Thymus (tissue), 11 donors: ENCODE measurements around the gene RNF166. TPM values are rescaled to one million over a fixed set of nuclear protein-coding genes. Genes with fewer than 3 reads are reported as not detected.

Experiments used
- DNase-seq, 9 donors: peaks; one replicate each; pipeline ENCODE4 v3.0.0-alpha.2; 2013; ENCODE audit warnings: low spot score in 9 of 9, low read depth in 6 of 9, missing footprints in 1 of 9
- H3K27ac ChIP-seq, 2 donors: one replicate each; pipeline ENCODE4 v1.5.1; 2013; ENCODE audit warnings: control low read depth in 1 of 2, low read depth in 1 of 2, low read length in 1 of 2, mild to moderate bottlenecking in 1 of 2, moderate library complexity in 1 of 2
- H3K27me3 ChIP-seq, 2 donors: one replicate each; pipeline ENCODE4 v1.5.1; 2013; ENCODE audit warnings: low read length in 1 of 2; ENCODE audit not compliant: control insufficient read depth in 2 of 2, insufficient read depth in 1 of 2
- H3K36me3 ChIP-seq, 2 donors: one replicate each; pipeline ENCODE4 v1.5.1; 2013; ENCODE audit warnings: low read length in 1 of 2, mild to moderate bottlenecking in 1 of 2, moderate library complexity in 1 of 2; ENCODE audit not compliant: control insufficient read depth in 2 of 2, insufficient read depth in 2 of 2
- H3K4me1 ChIP-seq, 2 donors: one replicate each; pipeline ENCODE4 v1.5.1; 2013; ENCODE audit warnings: low read length in 2 of 2; ENCODE audit not compliant: control insufficient read depth in 2 of 2, insufficient read depth in 2 of 2
- H3K4me3 ChIP-seq, 2 donors: one replicate each; pipeline ENCODE4 v1.5.1; 2013; ENCODE audit warnings: low read length in 2 of 2, control low read depth in 1 of 2, mild to moderate bottlenecking in 1 of 2
- H3K9me3 ChIP-seq, 2 donors: one replicate each; pipeline ENCODE4 v1.5.1; 2013; ENCODE audit warnings: low read length in 1 of 2, mild to moderate bottlenecking in 1 of 2; ENCODE audit not compliant: control insufficient read depth in 2 of 2, insufficient read depth in 1 of 2
- whole genome bisulfite sequencing: extraction: QIAGEN DNeasy Blood & Tissue Kit; methylation state at CpG from one replicate; pipeline ENCODE4 v1.1.7; 2013; 5-methylcytosine and 5-hydroxymethylcytosine counted together
- polyA plus RNA-seq: library from polyadenylated mRNA; stranded (reverse); fragments of 200-250 nt; gene quantifications from one replicate; pipeline ENCODE4 v1.2.3, GENCODE V29; 2013
- total RNA-seq: library from RNA; stranded (reverse); fragments of 120-200 nt; gene quantifications from one replicate; pipeline ENCODE4 v1.2.4, GENCODE V29; 2013
- donor health status: healthy.

RNF166 gene
- total and polyA plus RNA-seq, 2 donors = 32.6 to 144 TPM

- no peak overlapping the region for H3K27ac ChIP-seq
- H3K4me3 ChIP-seq = no peak overlapping the region
- 96% methylated on average over 42 of the region's 42 CpGs for WGBS
- peaks cover 52 to 72% of the 10 kb centered on the region in 2 donors for H3K36me3 ChIP-seq
- H3K27me3 ChIP-seq = no peaks in the 10 kb centered on the region
- H3K9me3 ChIP-seq = no peaks in the 10 kb centered on the region
- no peaks in the 10 kb centered on the region for H3K4me1 ChIP-seq
- no peak for DNase-seq
These were observed 8.5 kb upstream of the RNF166 start for GRCh38 chr16:88714420-88715302.

- Histone ChIP-seq H3K9me3 (no peaks in the 10 kb centered on the region), H3K4me1 (no peaks in the 10 kb centered on the region), H3K27ac (no peak overlapping the region), H3K27me3 (no peaks in the 10 kb centered on the region), H3K36me3 (peaks cover 46 to 65% of the 10 kb centered on the region in 2 donors), H3K4me3 (no peak overlapping the region)
- 96% methylated on average over 30 of the region's 30 CpGs for WGBS
- DNase-seq = no peak
These were observed 7.6 kb upstream of the RNF166 start for GRCh38 chr16:88713568-88714419.

GRCh38 chr16:88713054-88713453 lies 6.8 kb upstream of the RNF166 start:
- H3K4me1 ChIP-seq = no peaks in the 10 kb centered on the region
- no peaks in the 10 kb centered on the region for H3K9me3 ChIP-seq
- H3K27me3 ChIP-seq = no peaks in the 10 kb centered on the region
- H3K36me3 ChIP-seq = peaks cover 43 to 64% of the 10 kb centered on the region in 2 donors
- H3K4me3 ChIP-seq = no peak overlapping the region
- H3K27ac ChIP-seq = no peak overlapping the region
- no peak for DNase-seq
- WGBS = 90% methylated on average over 15 of the region's 15 CpGs

GRCh38 chr16:88712362-88712979 lies 6.3 kb upstream of the RNF166 start:
- Histone ChIP-seq H3K36me3 (peaks cover 42 to 60% of the 10 kb centered on the region in 2 donors), H3K4me1 (peaks cover 0 to 3% of the 10 kb centered on the region in 2 donors), H3K27ac (no peak overlapping the region), H3K27me3 (no peaks in the 10 kb centered on the region), H3K9me3 (no peaks in the 10 kb centered on the region), H3K4me3 (no peak overlapping the region)
- no peak for DNase-seq
- WGBS = 91% methylated on average over 25 of the region's 25 CpGs

GRCh38 chr16:88711750-88712340 lies 5.6 kb upstream of the RNF166 start:
- 92% methylated on average over 18 of the region's 18 CpGs for WGBS
- no peak overlapping the region for H3K27ac ChIP-seq
- peaks cover 36 to 54% of the 10 kb centered on the region in 2 donors for H3K36me3 ChIP-seq
- H3K27me3 ChIP-seq = no peaks in the 10 kb centered on the region
- no peaks in the 10 kb centered on the region for H3K9me3 ChIP-seq
- H3K4me3 ChIP-seq = no peak overlapping the region
- no peak for DNase-seq
- H3K4me1 ChIP-seq = peaks cover 6 to 9% of the 10 kb centered on the region in 2 donors

GRCh38 chr16:88710556-88710955 lies 4.3 kb upstream of the RNF166 start:
- H3K36me3 ChIP-seq = peaks cover 23 to 41% of the 10 kb centered on the region in 2 donors
- no peak for DNase-seq
- no peak overlapping the region for H3K27ac ChIP-seq
- no peaks in the 10 kb centered on the region for H3K9me3 ChIP-seq
- no peak overlapping the region for H3K4me3 ChIP-seq
- WGBS = 92% methylated on average over 16 of the region's 16 CpGs
- peaks cover 6 to 14% of the 10 kb centered on the region in 2 donors for H3K4me1 ChIP-seq
- no peaks in the 10 kb centered on the region for H3K27me3 ChIP-seq

- Histone ChIP-seq H3K27ac (peak overlapping the region in 1 of 2 donors; percentile 8), H3K4me1 (peaks cover 32 to 47% of the 10 kb centered on the region in 2 donors), H3K4me3 (peak overlapping the region; percentile 74 to 99), H3K9me3 (no peaks in the 10 kb centered on the region), H3K27me3 (peaks cover 0 to 5% of the 10 kb centered on the region in 2 donors), H3K36me3 (peaks cover 3 to 17% of the 10 kb centered on the region in 2 donors)
- 47% methylated on average over 17 of the region's 17 CpGs for WGBS
- DNase-seq = peak in 1 of 9 donors; percentile 18
These were observed 988 bp upstream of the RNF166 start for GRCh38 chr16:88706965-88707826.

GRCh38 chr16:88705801-88706228 lies 393 bp downstream of the RNF166 start:
- Histone ChIP-seq H3K4me1 (peaks cover 42 to 61% of the 10 kb centered on the region in 2 donors), H3K27ac (peak overlapping the region; percentile 87 to 97), H3K4me3 (peak overlapping the region; percentile 74 to 99), H3K27me3 (peaks cover 0 to 5% of the 10 kb centered on the region in 2 donors), H3K9me3 (peaks cover 0 to 2% of the 10 kb centered on the region in 2 donors), H3K36me3 (peaks cover 6 to 19% of the 10 kb centered on the region in 2 donors)
- under 1% methylated on average over 57 of the region's 57 CpGs for WGBS
- DNase-seq = no peak
